HEK293 (cell line): ENCODE measurements around the gene COA8.

Experiments
- CTCF ChIA-PET: fragments of 350-600 bp; formaldehyde crosslinking; extraction: SDS; loops from one replicate; lab custom pipeline; 2021; ENCODE audit warnings: antibody characterized with exemption; lab: Yijun Ruan, JAX
- POLR2A ChIA-PET: fragments of 300-600 bp; formaldehyde crosslinking; extraction: SDS; loops from one replicate; lab custom pipeline; 2020; ENCODE audit warnings: antibody characterized with exemption, inconsistent platforms; lab: Yijun Ruan, JAX
- H3K27ac ChIP-seq: fragments of 200-500 bp; sonication (Bioruptor generic); 2 replicates; pipeline ENCODE4 v1.5.1; 2014; ENCODE audit warnings: low read depth, low read length, control low read depth, inconsistent platforms; ENCODE audit errors: extremely low read depth
- H3K36me3 ChIP-seq, 2 experiments: fragments of 200-500 bp in 1 of 2; sonication (Bioruptor generic) in 1 of 2; 1 replicate in 1 of 2; 2 replicates in 1 of 2; pipeline ENCODE4 v1.5.1; 2014 to 2017; ENCODE audit warnings: inconsistent platforms in 2 of 2, low read length in 2 of 2; ENCODE audit not compliant: control insufficient read depth in 2 of 2, insufficient read depth in 1 of 2
- H3K4me1 ChIP-seq: fragments of 200-500 bp; sonication (Bioruptor generic); 2 replicates; pipeline ENCODE4 v1.5.1; 2014; ENCODE audit warnings: mild to moderate bottlenecking, low read length, inconsistent platforms; ENCODE audit not compliant: control insufficient read depth, insufficient read depth
- H3K4me3 ChIP-seq: 2 replicates; pipeline ENCODE4 v1.5.1; 2011; ENCODE audit warnings: low read depth, mild to moderate bottlenecking, control low read depth, low read length, moderate library complexity
- H3K9me3 ChIP-seq: fragments of 200-500 bp; sonication (Bioruptor generic); 2 replicates; pipeline ENCODE4 v1.5.1; 2014; ENCODE audit warnings: low read depth, low read length, inconsistent platforms; ENCODE audit not compliant: control insufficient read depth, insufficient read depth
- ATF2 ChIP-seq: fragments of 450-650 bp; formaldehyde crosslinking; IDR thresholded peaks from 2 replicates; pipeline ENCODE4 v1.5.1; 2016; ENCODE audit warnings: missing biosample characterization, missing genetic modification characterization, low read depth
- KLF10 ChIP-seq: fragments of 450-650 bp; IDR thresholded peaks from 2 replicates; pipeline ENCODE4 v1.5.1; 2018; ENCODE audit warnings: missing biosample characterization, mild to moderate bottlenecking, missing genetic modification characterization
- MZF1 ChIP-seq: fragments of 450-650 bp; formaldehyde crosslinking; IDR thresholded peaks from 2 replicates; pipeline ENCODE4 v1.5.1; 2017; ENCODE audit warnings: missing biosample characterization, missing genetic modification characterization, borderline replicate concordance
- OVOL3 ChIP-seq: fragments of 450-650 bp; formaldehyde crosslinking; IDR thresholded peaks from 2 replicates; pipeline ENCODE4 v1.5.1; 2016; ENCODE audit warnings: missing biosample characterization, missing genetic modification characterization
- PATZ1 ChIP-seq: fragments of 450-650 bp; formaldehyde crosslinking; IDR thresholded peaks from 2 replicates; pipeline ENCODE4 v1.5.1; 2016; ENCODE audit warnings: missing biosample characterization, missing genetic modification characterization
- ZBTB17 ChIP-seq: fragments of 450-650 bp; formaldehyde crosslinking; IDR thresholded peaks from 2 replicates; pipeline ENCODE4 v1.5.1; 2016; ENCODE audit warnings: missing biosample characterization, missing genetic modification characterization
- ZBTB48 ChIP-seq: fragments of 450-650 bp; formaldehyde crosslinking; IDR thresholded peaks from 2 replicates; pipeline ENCODE4 v1.5.1; 2016; ENCODE audit warnings: missing biosample characterization, missing genetic modification characterization
- ZEB2 ChIP-seq: fragments of 450-650 bp; formaldehyde crosslinking; IDR thresholded peaks from 2 replicates; pipeline ENCODE4 v1.5.1; 2016; ENCODE audit warnings: missing biosample characterization, missing genetic modification characterization
- ZIC2 ChIP-seq: fragments of 450-650 bp; formaldehyde crosslinking; IDR thresholded peaks from 2 replicates; pipeline ENCODE4 v1.5.1; 2016; ENCODE audit warnings: missing biosample characterization, missing genetic modification characterization
- ZNF19 ChIP-seq: fragments of 450-650 bp; formaldehyde crosslinking; IDR thresholded peaks from 2 replicates; pipeline ENCODE4; 2016; ENCODE audit warnings: missing biosample characterization, missing genetic modification characterization, low read depth
- ZNF202 ChIP-seq: fragments of 450-650 bp; formaldehyde crosslinking; IDR thresholded peaks from 2 replicates; pipeline ENCODE4 v1.5.1; 2016; ENCODE audit warnings: missing biosample characterization, missing genetic modification characterization, borderline replicate concordance
- ZNF24 ChIP-seq: fragments of 450-650 bp; formaldehyde crosslinking; IDR thresholded peaks from 2 replicates; pipeline ENCODE4 v1.5.1; 2016; ENCODE audit warnings: missing biosample characterization, missing genetic modification characterization
- ZNF266 ChIP-seq: fragments of 450-650 bp; formaldehyde crosslinking; IDR thresholded peaks from 2 replicates; pipeline ENCODE4 v1.5.1; 2016; ENCODE audit warnings: missing biosample characterization, missing genetic modification characterization, low read depth
- ZNF416 ChIP-seq: fragments of 450-650 bp; formaldehyde crosslinking; IDR thresholded peaks from 2 replicates; pipeline ENCODE4 v1.5.1; 2016; ENCODE audit warnings: missing biosample characterization, missing genetic modification characterization
- ZNF544 ChIP-seq: fragments of 450-650 bp; formaldehyde crosslinking; IDR thresholded peaks from 2 replicates; pipeline ENCODE4 v1.5.0; 2017; ENCODE audit warnings: missing biosample characterization, missing genetic modification characterization
- ZNF558 ChIP-seq: fragments of 450-650 bp; formaldehyde crosslinking; IDR thresholded peaks from 2 replicates; pipeline ENCODE4 v1.5.1; 2016; ENCODE audit warnings: missing biosample characterization, missing genetic modification characterization
- ZNF600 ChIP-seq: fragments of 450-650 bp; formaldehyde crosslinking; IDR thresholded peaks from 2 replicates; pipeline ENCODE4 v1.5.1; 2016; ENCODE audit warnings: missing biosample characterization, missing genetic modification characterization
- ZNF621 ChIP-seq: fragments of 450-650 bp; formaldehyde crosslinking; IDR thresholded peaks from 2 replicates; pipeline ENCODE4 v1.5.1; 2017; ENCODE audit warnings: missing biosample characterization, missing genetic modification characterization
- ZNF629 ChIP-seq: fragments of 450-650 bp; formaldehyde crosslinking; IDR thresholded peaks from 2 replicates; pipeline ENCODE4 v1.5.1; 2017; ENCODE audit warnings: missing biosample characterization, missing genetic modification characterization
- ZNF654 ChIP-seq: fragments of 450-650 bp; formaldehyde crosslinking; IDR thresholded peaks from 2 replicates; pipeline ENCODE4 v1.5.1; 2016; ENCODE audit warnings: low read depth, missing biosample characterization, missing genetic modification characterization
- ZNF670 ChIP-seq: fragments of 450-650 bp; formaldehyde crosslinking; IDR thresholded peaks from 2 replicates; pipeline ENCODE4 v1.5.1; 2016; ENCODE audit warnings: missing biosample characterization, missing genetic modification characterization, low read depth
- ZNF701 ChIP-seq: fragments of 450-650 bp; formaldehyde crosslinking; IDR thresholded peaks from 2 replicates; pipeline ENCODE4 v1.5.1; 2016; ENCODE audit warnings: missing biosample characterization, missing genetic modification characterization
- ZNF830 ChIP-seq: fragments of 450-650 bp; IDR thresholded peaks from 2 replicates; pipeline ENCODE4 v1.5.0; 2018; ENCODE audit warnings: missing biosample characterization, missing genetic modification characterization, low read depth, mild to moderate bottlenecking, moderate library complexity
- ZXDB ChIP-seq: fragments of 450-650 bp; formaldehyde crosslinking; IDR thresholded peaks from 2 replicates; pipeline ENCODE4 v1.5.1; 2016; ENCODE audit warnings: missing biosample characterization, missing genetic modification characterization
- TF ChIP-seq, protein P1 (sequence below): fragments of 450-650 bp; formaldehyde crosslinking; IDR thresholded peaks from 2 replicates; pipeline ENCODE4; 2016; ENCODE audit warnings: missing biosample characterization, missing genetic modification characterization
- TF ChIP-seq, protein P2 (sequence below): fragments of 450-650 bp; formaldehyde crosslinking; IDR thresholded peaks from 2 replicates; pipeline ENCODE4 v1.5.1; 2016; ENCODE audit warnings: missing biosample characterization, missing genetic modification characterization
- TF ChIP-seq, protein P3 (sequence below): fragments of 450-650 bp; IDR thresholded peaks from 2 replicates; pipeline ENCODE4 v1.5.1; 2018; ENCODE audit warnings: missing biosample characterization, mild to moderate bottlenecking, missing genetic modification characterization

COA8 gene

DNA sequence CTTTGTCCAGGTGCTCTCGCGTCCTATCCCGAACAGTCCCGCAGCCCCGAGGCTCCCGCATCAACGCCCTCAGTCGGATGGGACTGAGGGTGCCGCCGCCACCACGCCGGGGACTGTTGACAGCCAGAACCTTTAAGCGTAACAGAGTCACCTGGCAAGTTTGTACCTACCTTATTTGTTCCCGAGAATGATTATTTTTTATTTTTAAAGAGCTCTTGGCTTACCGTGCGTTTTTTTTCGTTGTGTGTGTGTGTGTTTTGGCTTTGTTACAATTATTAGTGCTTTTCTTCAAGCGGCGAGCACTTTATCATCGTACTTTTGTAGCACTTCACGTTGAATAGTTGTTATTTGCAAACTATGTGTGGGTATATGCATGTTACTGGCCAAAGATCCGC, 463 bp downstream of the COA8 start (continued):
- TF ChIP-seq ZIC2 (tag by site-specific recombination) (no peak), ZNF416 (tag by site-specific recombination) (no peak), ZEB2 (0 out of 2 replicates have a peak, but pooled peaks have one; percentile 12), ZNF558 (tag by site-specific recombination) (no peak), ZNF600 (tag by site-specific recombination) (peak; percentile 6; the same call in 1 of the 2 replicates), MZF1 (tag by site-specific recombination) (no peak), ZBTB48 (no peak), ZNF670 (tag by site-specific recombination) (no peak), ZNF701 (tag by site-specific recombination) (no peak), ZNF544 (tag by site-specific recombination) (no peak), ZNF621 (tag by site-specific recombination) (no peak)
- TF ChIP-seq, protein P1, sequence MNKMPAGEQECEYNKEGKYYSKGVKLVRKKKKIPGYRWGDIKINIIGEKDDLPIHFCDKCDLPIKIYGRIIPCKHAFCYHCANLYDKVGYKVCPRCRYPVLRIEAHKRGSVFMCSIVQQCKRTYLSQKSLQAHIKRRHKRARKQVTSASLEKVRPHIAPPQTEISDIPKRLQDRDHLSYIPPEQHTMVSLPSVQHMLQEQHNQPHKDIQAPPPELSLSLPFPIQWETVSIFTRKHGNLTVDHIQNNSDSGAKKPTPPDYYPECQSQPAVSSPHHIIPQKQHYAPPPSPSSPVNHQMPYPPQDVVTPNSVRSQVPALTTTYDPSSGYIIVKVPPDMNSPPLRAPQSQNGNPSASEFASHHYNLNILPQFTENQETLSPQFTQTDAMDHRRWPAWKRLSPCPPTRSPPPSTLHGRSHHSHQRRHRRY (tag by site-specific recombination): no peak

DNA sequence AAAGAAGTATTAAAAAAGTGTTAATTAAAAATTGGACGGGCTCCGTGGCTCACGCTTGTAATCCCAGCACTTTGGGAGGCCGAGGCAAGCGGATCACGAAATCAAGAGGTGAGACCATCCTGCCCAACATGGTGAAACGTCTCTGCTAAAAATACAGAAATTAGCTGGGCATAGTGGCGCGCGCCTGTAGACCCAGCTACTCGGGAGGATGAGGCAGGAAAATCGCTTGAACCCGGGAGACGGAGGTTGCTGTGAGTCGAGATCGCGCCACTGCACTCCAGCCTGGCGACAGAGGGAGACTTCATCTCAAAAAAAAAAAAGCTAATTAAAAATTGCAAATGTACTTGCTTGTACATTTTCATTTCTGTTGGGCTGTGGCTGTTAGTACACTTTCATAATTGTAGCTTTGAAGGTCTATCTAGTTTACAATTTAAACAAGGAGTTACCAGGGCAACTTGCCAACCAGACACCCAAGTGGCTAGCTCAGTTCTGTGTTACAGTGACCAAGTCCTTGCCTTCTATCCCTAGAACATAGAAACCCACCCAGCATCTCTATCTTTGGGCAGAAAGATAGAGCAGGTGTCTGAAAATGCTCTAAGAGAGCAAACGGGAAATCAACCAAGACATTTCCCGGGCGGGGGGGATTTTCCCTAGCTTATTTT, 1.2 kb downstream of the COA8 start:
- ChIA-PET CTCF (interaction anchor here (1.6 kb wide), 1 partner anchor 17 kb away, joined by 4 read pairs; no protein-coding TSS in a partner anchor), POLR2A (no interaction called here)
- 0 out of 2 replicates have a peak overlapping the region, but pooled peaks have one; percentile 96 for H3K27ac ChIP-seq
- H3K9me3 ChIP-seq: no peaks in the 10 kb centered on the region
- peak overlapping the region; percentile 100 for H3K4me3 ChIP-seq
- TF ChIP-seq, protein P2, sequence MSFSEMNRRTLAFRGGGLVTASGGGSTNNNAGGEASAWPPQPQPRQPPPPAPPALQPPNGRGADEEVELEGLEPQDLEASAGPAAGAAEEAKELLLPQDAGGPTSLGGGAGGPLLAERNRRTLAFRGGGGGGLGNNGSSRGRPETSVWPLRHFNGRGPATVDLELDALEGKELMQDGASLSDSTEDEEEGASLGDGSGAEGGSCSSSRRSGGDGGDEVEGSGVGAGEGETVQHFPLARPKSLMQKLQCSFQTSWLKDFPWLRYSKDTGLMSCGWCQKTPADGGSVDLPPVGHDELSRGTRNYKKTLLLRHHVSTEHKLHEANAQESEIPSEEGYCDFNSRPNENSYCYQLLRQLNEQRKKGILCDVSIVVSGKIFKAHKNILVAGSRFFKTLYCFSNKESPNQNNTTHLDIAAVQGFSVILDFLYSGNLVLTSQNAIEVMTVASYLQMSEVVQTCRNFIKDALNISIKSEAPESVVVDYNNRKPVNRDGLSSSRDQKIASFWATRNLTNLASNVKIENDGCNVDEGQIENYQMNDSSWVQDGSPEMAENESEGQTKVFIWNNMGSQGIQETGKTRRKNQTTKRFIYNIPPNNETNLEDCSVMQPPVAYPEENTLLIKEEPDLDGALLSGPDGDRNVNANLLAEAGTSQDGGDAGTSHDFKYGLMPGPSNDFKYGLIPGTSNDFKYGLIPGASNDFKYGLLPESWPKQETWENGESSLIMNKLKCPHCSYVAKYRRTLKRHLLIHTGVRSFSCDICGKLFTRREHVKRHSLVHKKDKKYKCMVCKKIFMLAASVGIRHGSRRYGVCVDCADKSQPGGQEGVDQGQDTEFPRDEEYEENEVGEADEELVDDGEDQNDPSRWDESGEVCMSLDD (tag by site-specific recombination): no peak
- TF ChIP-seq OVOL3 (tag by site-specific recombination) (no peak), KLF10 (tag by site-specific recombination) (no peak), ATF2 (tag by site-specific recombination) (no peak), ZNF629 (tag by site-specific recombination) (no peak), ZNF202 (no peak), ZNF266 (tag by site-specific recombination) (no peak), ZNF19 (tag by site-specific recombination) (no peak), ZBTB17 (tag by site-specific recombination) (no peak), PATZ1 (tag by site-specific recombination) (no peak), ZNF24 (no peak), ZNF654 (tag by site-specific recombination) (no peak), ZXDB (no peak), ZNF830 (tag by site-specific recombination) (no peak)
- TF ChIP-seq, protein P3, sequence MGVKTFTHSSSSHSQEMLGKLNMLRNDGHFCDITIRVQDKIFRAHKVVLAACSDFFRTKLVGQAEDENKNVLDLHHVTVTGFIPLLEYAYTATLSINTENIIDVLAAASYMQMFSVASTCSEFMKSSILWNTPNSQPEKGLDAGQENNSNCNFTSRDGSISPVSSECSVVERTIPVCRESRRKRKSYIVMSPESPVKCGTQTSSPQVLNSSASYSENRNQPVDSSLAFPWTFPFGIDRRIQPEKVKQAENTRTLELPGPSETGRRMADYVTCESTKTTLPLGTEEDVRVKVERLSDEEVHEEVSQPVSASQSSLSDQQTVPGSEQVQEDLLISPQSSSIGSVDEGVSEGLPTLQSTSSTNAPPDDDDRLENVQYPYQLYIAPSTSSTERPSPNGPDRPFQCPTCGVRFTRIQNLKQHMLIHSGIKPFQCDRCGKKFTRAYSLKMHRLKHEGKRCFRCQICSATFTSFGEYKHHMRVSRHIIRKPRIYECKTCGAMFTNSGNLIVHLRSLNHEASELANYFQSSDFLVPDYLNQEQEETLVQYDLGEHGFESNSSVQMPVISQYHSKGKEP (tag by site-specific recombination): no peak
- peaks cover 20% of the 10 kb centered on the region for H3K4me1 ChIP-seq
- H3K36me3 ChIP-seq: peaks cover 12 to 19% of the 10 kb centered on the region in 2 experiments
